H1 (cell line): ENCODE results near the gene NET1. TPM values are rescaled to one million over a fixed set of nuclear protein-coding genes. Genes with fewer than 3 reads are reported as not detected.

ENCODE experiments used
- CTCF ChIA-PET: fragments of 300-600 bp; sonication (Branson Sonifier 250); formaldehyde crosslinking; loops from one replicate; lab custom pipeline; 2021; ENCODE audit not compliant: partially characterized antibody; lab: Charles Lee
- POLR2A ChIA-PET: fragments of 300-600 bp; sonication (Branson Sonifier 250); formaldehyde crosslinking; loops from one replicate; lab custom pipeline; 2021; ENCODE audit warnings: inconsistent platforms; ENCODE audit not compliant: partially characterized antibody; lab: Charles Lee
- DNase-seq, 2 experiments: peaks; one replicate each; pipeline versions ENCODE4 v3.0.0 to v3.0.0-alpha.2; 2010 to 2022; ENCODE audit warnings: low spot score in 2 of 2, low read depth in 1 of 2, mixed read lengths in 1 of 2
- FAIRE-seq: peaks from 2 replicates; lab custom pipeline; 2011; peaks lifted over from hg19 to GRCh38; lab: Jason Lieb, UNC
- H2AFZ ChIP-seq: 2 replicates; pipeline ENCODE4 v1.8.1; 2012; ENCODE audit warnings: low read length, inconsistent platforms
- H2AK5ac ChIP-seq: 2 replicates; pipeline ENCODE4 v1.6.1; 2013; ENCODE audit warnings: low read depth, low read length
- H2BK120ac ChIP-seq: replicated peaks from 2 replicates; pipeline ENCODE3; 2013; ENCODE audit warnings: low read depth, low read length, inconsistent platforms
- H2BK12ac ChIP-seq: 2 replicates; pipeline ENCODE4 v1.6.1; 2013; ENCODE audit warnings: low read depth, low read length
- H2BK15ac ChIP-seq: 2 replicates; pipeline ENCODE4 v1.6.1; 2013; ENCODE audit warnings: low read length
- H2BK20ac ChIP-seq: 2 replicates; pipeline ENCODE4 v1.6.1; 2013; ENCODE audit warnings: low read length
- H2BK5ac ChIP-seq: 2 replicates; pipeline ENCODE4 v1.6.1; 2013; ENCODE audit warnings: low read depth, low read length
- H3K14ac ChIP-seq: 2 replicates; pipeline ENCODE4 v1.6.1; 2013; ENCODE audit warnings: inconsistent platforms; ENCODE audit not compliant: insufficient read length
- H3K18ac ChIP-seq: 2 replicates; pipeline ENCODE4 v1.6.1; 2013; ENCODE audit warnings: low read length; ENCODE audit errors: extremely low read depth
- H3K23ac ChIP-seq: 2 replicates; pipeline ENCODE4 v1.6.1; 2013; ENCODE audit warnings: inconsistent platforms; ENCODE audit not compliant: insufficient read length
- H3K23me2 ChIP-seq: 2 replicates; pipeline ENCODE4 v1.6.1; 2013; ENCODE audit warnings: low read depth, low read length
- H3K27ac ChIP-seq: 2 replicates; pipeline ENCODE4 v1.6.1; 2011; ENCODE audit warnings: low read depth, low read length, inconsistent platforms
- H3K27me3 ChIP-seq, 4 experiments: replicated peaks in 1 of 4; 1 replicate in 1 of 4; 2 replicates in 3 of 4; pipeline versions ENCODE4 v1.6.1 to v1.8.1; 2011 to 2013; ENCODE audit warnings: low read length in 3 of 4, mild to moderate bottlenecking in 3 of 4, inconsistent platforms in 2 of 4, mixed read lengths in 2 of 4, moderate library complexity in 1 of 4; ENCODE audit not compliant: control insufficient read depth in 3 of 4, insufficient read depth in 3 of 4; ENCODE audit errors: extremely low read depth in 1 of 4
- H3K36me3 ChIP-seq, 4 experiments: 2 replicates each; pipeline versions ENCODE4 v1.6.1 to v1.8.1; 2011 to 2013; ENCODE audit warnings: mild to moderate bottlenecking in 4 of 4, low read length in 3 of 4, moderate library complexity in 2 of 4, control low read depth in 1 of 4, inconsistent platforms in 1 of 4; ENCODE audit not compliant: insufficient read depth in 4 of 4, control insufficient read depth in 2 of 4
- H3K4ac ChIP-seq: replicated peaks from 2 replicates; pipeline ENCODE3; 2013; ENCODE audit warnings: low read length, low read depth, mixed read lengths, inconsistent platforms; ENCODE audit not compliant: insufficient read length
- H3K4me1 ChIP-seq, 4 experiments: replicated peaks in 1 of 4; 1 replicate in 1 of 4; 2 replicates in 3 of 4; pipeline versions ENCODE4 v1.6.1 to v1.8.1; 2011 to 2013; ENCODE audit warnings: low read length in 3 of 4, inconsistent platforms in 2 of 4, mixed read lengths in 1 of 4; ENCODE audit not compliant: insufficient read depth in 4 of 4, control insufficient read depth in 3 of 4
- H3K4me2 ChIP-seq, 2 experiments: 2 replicates each; pipeline versions ENCODE4 v1.6.1 to v1.8.1; 2011 to 2013; ENCODE audit warnings: low read depth in 2 of 2, low read length in 2 of 2, control low read depth in 1 of 2, inconsistent platforms in 1 of 2, mild to moderate bottlenecking in 1 of 2; ENCODE audit not compliant: insufficient read depth in 1 of 2
- H3K4me3 ChIP-seq, 4 experiments: fragments of 200-600, 300-600 bp in 1 of 4; sonication (generic), shearing (Covaris generic), sonication (Bioruptor Twin) in 1 of 4; 2 replicates each; pipeline versions ENCODE4 v1.5.1 to v1.8.1; 2011 to 2016; ENCODE audit warnings: low read length in 4 of 4, low read depth in 3 of 4, control low read depth in 2 of 4, inconsistent platforms in 2 of 4, mild to moderate bottlenecking in 2 of 4, mixed read lengths in 1 of 4, moderate library complexity in 1 of 4; ENCODE audit not compliant: insufficient read depth in 2 of 4; ENCODE audit errors: extremely low read depth in 1 of 4
- H3K56ac ChIP-seq: replicated peaks from 2 replicates; pipeline ENCODE3; 2013; ENCODE audit warnings: low read depth, mild to moderate bottlenecking, mixed read lengths, low read length, inconsistent platforms; ENCODE audit not compliant: insufficient read length
- H3K79me1 ChIP-seq: 2 replicates; pipeline ENCODE4 v1.6.1; 2013; ENCODE audit warnings: low read depth, low read length, control low read depth
- H3K79me2 ChIP-seq, 2 experiments: 2 replicates each; pipeline versions ENCODE4 v1.6.1 to v1.8.1; 2012 to 2013; ENCODE audit warnings: low read length in 2 of 2, mild to moderate bottlenecking in 2 of 2, inconsistent platforms in 1 of 2; ENCODE audit not compliant: insufficient read depth in 2 of 2, control insufficient read depth in 1 of 2
- H3K9ac ChIP-seq, 4 experiments: replicated peaks in 1 of 4; 1 replicate in 1 of 4; 2 replicates in 3 of 4; pipeline versions ENCODE4 v1.6.1 to v1.8.1; 2011 to 2013; ENCODE audit warnings: low read depth in 3 of 4, low read length in 3 of 4, control low read depth in 2 of 4, mild to moderate bottlenecking in 2 of 4, moderate library complexity in 2 of 4, inconsistent platforms in 1 of 4; ENCODE audit errors: extremely low read depth in 1 of 4
- H3K9me3 ChIP-seq, 2 experiments: 2 replicates each; pipeline versions ENCODE4 v1.6.1 to v1.8.1; 2012 to 2013; ENCODE audit warnings: mild to moderate bottlenecking in 2 of 2, moderate library complexity in 2 of 2, control low read depth in 1 of 2, inconsistent platforms in 1 of 2, low read depth in 1 of 2, low read length in 1 of 2, mixed read lengths in 1 of 2; ENCODE audit not compliant: insufficient read depth in 2 of 2
- H4K20me1 ChIP-seq, 2 experiments: replicated peaks in 1 of 2; 2 replicates each; pipeline versions ENCODE3 to v1.8.1; 2011 to 2013; ENCODE audit warnings: inconsistent platforms in 2 of 2, low read length in 2 of 2, mild to moderate bottlenecking in 1 of 2; ENCODE audit not compliant: insufficient read depth in 2 of 2, control insufficient read depth in 1 of 2
- H4K5ac ChIP-seq: 2 replicates; pipeline ENCODE4 v1.6.1; 2013; ENCODE audit warnings: low read length, low read depth, mixed read lengths, inconsistent platforms; ENCODE audit not compliant: insufficient read length
- H4K8ac ChIP-seq: 2 replicates; pipeline ENCODE4 v1.8.0; 2013; ENCODE audit warnings: mild to moderate bottlenecking, moderate library complexity, low read length, inconsistent platforms; ENCODE audit not compliant: insufficient read depth; ENCODE audit errors: extremely low read depth
- H4K91ac ChIP-seq: replicated peaks from 2 replicates; pipeline ENCODE3; 2013; ENCODE audit warnings: low read length, mixed read lengths, inconsistent platforms; ENCODE audit not compliant: insufficient read length
- CEBPB ChIP-seq: IDR thresholded peaks from 2 replicates; pipeline ENCODE4 v1.6.1; 2012; ENCODE audit warnings: low read depth, low read length
- CHD1 ChIP-seq: IDR thresholded peaks from 2 replicates; pipeline ENCODE4 v1.6.1; 2012; ENCODE audit warnings: low read depth, low read length, improper control_type of control experiment
- FOSL1 ChIP-seq: IDR thresholded peaks from 2 replicates; pipeline ENCODE4 v1.6.1; 2011; ENCODE audit warnings: mild to moderate bottlenecking, low read depth, low read length, moderate library complexity; ENCODE audit not compliant: insufficient read depth
- GTF2F1 ChIP-seq: IDR thresholded peaks from 2 replicates; pipeline ENCODE4 v1.6.1; 2012; ENCODE audit warnings: low read depth, low read length, improper control_type of control experiment, borderline replicate concordance
- YY1 ChIP-seq: IDR thresholded peaks from 2 replicates; pipeline ENCODE4 v1.6.1; 2011; ENCODE audit warnings: low read depth, mild to moderate bottlenecking, low read length
- WGBS, 2 experiments: shearing (Covaris generic) in 1 of 2; methylation state at CpG; one replicate each; pipeline versions ENCODE4 v1.1.6 to v1.1.7; 2013 to 2015; ENCODE audit warnings: low lambda C conversion rate in 2 of 2, mixed read lengths in 2 of 2, inconsistent platforms in 1 of 2, low coverage in 1 of 2, missing lambda C conversion rate in 1 of 2; ENCODE audit not compliant: insufficient replicate concordance in 2 of 2, insufficient coverage in 1 of 2, insufficient read length in 1 of 2; ENCODE audit errors: extremely low coverage in 1 of 2, missing lambda C conversion rate in 1 of 2; 5-methylcytosine and 5-hydroxymethylcytosine counted together
- polyA plus RNA-seq, 7 experiments: library from polyadenylated mRNA; depleted of rRNA in 3 of 7; stranded (reverse) in 5 of 7; unstranded in 2 of 7; fragments of >200 nt in 5 of 7; fragments of 200-250 nt in 2 of 7; gene quantifications; 1 replicate in 5 of 7; 2 replicates in 1 of 7; 4 replicates in 1 of 7; pipeline versions ENCODE4 v1.2.1 to v1.2.3, GENCODE V29; 2011 to 2013; ENCODE audit warnings: missing spikeins in 2 of 7, mixed read lengths in 2 of 7
- total RNA-seq: library from RNA; stranded (reverse); fragmentation: NEBNext Ultra II Directional; extraction: Animal tissue kit (Norgen Biotek cat#: 25700); gene quantifications from 2 replicates; pipeline ENCODE4 v1.2.1, GENCODE V29; 2021

NET1 gene
- total and polyA plus RNA-seq, 2 of the 8 experiments (the other 6 are each of a cell fraction or from before 2014, with no cell fraction given) = 21.5 to 117 TPM

- CTCF ChIA-PET = interaction anchor here (0.7 to 1.7 kb wide), 2 partner anchors 21 to 116 kb away, joined by 3 to 4 read pairs; no protein-coding TSS in a partner anchor
- H3K56ac ChIP-seq = no peak overlapping the region
- TF ChIP-seq FOSL1 (no peak), YY1 (no peak), CEBPB (no peak), GTF2F1 (no peak), CHD1 (no peak)
Observed at GRCh38 chr10:5506751-5507648, 94.6 kb downstream of the NET1 start.

More at GRCh38 chr10:5506751-5507648, 94.6 kb downstream of the NET1 start:
- Histone ChIP-seq H3K79me1 (no peaks in the 10 kb centered on the region), H2BK12ac (peak overlapping the region; percentile 9; the same call in 1 of the 2 replicates), H4K20me1 (no peaks in the 10 kb centered on the region), H3K4me3 (no peak overlapping the region), H3K23me2 (no peaks in the 10 kb centered on the region; the same call in 1 of the 2 replicates), H3K4ac (no peak overlapping the region), H3K23ac (no peak overlapping the region), H2AFZ (no peak overlapping the region), H4K91ac (no peak overlapping the region), H3K36me3 (no peaks in the 10 kb centered on the region), H3K4me2 (no peak overlapping the region), H3K14ac (no peak overlapping the region), H3K27me3 (no peaks in the 10 kb centered on the region), H3K27ac (no peak overlapping the region), H3K18ac (no peak overlapping the region), H4K8ac (no peak overlapping the region; the same call in 1 of the 2 replicates), H2BK120ac (no peak overlapping the region), H3K79me2 (no peaks in the 10 kb centered on the region), H3K4me1 (no peaks in the 10 kb centered on the region; a peak in 1 of 7 replicates), H3K9me3 (no peaks in the 10 kb centered on the region), H2BK15ac (no peak overlapping the region), H3K9ac (no peak overlapping the region), H4K5ac (no peak overlapping the region), H2BK20ac (no peak overlapping the region; the same call in 1 of the 2 replicates), H2AK5ac (no peak overlapping the region), H2BK5ac (no peak overlapping the region)
- POLR2A ChIA-PET = no interaction called here
- 92% methylated on average over 15 of the region's 19 CpGs; no CpG with 5 or more reads in 1 of the 2 experiments for WGBS, 2 experiments
- FAIRE-seq (no peak), DNase-seq (no peak)
